ENCODE results near the gene CCT5. TPM values are rescaled to one million over a fixed set of nuclear protein-coding genes. Genes with fewer than 3 reads are reported as not detected.

Gene CCT5
- total RNA-seq (2014; rRNA removed; shearing (Covaris generic)), result 397 and 405 TPM in 2 replicates

DNA sequence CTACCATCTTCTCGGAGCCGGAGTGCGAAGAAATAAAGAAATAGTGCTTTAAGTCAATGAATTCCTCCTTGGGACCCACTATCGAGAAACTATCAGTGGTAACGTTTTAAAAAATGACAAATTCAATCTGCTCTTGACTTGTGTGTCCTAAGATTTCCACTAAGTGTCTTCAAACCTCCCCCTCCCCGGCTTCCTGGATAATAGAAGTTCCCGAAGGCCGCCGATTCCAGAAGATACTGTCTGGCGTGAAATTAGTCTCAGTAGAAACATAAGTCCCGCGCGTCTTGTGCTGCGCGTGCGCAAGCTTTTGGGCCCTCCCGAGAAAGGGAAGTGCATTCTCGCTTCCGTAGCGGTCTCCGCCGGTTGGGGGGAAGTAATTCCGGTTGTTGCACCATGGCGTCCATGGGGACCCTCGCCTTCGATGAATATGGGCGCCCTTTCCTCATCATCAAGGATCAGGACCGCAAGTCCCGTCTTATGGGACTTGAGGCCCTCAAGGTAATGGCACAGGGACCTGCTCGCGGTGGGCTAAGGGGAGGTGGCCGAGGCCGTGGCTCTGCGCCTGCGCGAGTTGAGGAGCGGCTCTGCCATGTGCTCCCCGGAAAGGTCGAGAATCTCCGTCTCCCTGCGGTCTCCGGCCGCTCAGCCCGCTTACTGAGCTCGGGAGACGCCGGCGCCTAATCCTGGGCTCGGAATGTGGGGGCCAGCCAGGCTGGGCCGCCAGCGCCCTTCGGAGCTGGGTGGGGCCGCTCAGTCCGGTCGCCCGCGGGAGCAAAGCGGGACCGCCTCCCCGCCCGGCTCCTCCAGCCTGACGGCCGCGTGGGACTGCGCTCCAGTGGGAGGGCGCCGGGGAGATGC, at the start of gene CCT5:
CCT5 (plus strand) TSS at position 333 of the 858 bp plus-strand sequence; CDS start at position 394, 61 bp downstream.
- no peaks in the 10 kb centered on the region for H3K27me3 ChIP-seq
- peak; percentile 86 to 94 for DNase-seq
- H3K36me3 ChIP-seq, result peaks cover 8% of the 10 kb centered on the region
- peak within 1 kb of the TSS; percentile 100 for H3K27ac ChIP-seq
- peak within 1 kb of the TSS; percentile 99 for H3K4me3 ChIP-seq
- no peaks in the 10 kb centered on the region for H3K4me1 ChIP-seq
- H3K9me3 ChIP-seq (replicated peaks), result no peaks in the 10 kb centered on the region

DNA sequence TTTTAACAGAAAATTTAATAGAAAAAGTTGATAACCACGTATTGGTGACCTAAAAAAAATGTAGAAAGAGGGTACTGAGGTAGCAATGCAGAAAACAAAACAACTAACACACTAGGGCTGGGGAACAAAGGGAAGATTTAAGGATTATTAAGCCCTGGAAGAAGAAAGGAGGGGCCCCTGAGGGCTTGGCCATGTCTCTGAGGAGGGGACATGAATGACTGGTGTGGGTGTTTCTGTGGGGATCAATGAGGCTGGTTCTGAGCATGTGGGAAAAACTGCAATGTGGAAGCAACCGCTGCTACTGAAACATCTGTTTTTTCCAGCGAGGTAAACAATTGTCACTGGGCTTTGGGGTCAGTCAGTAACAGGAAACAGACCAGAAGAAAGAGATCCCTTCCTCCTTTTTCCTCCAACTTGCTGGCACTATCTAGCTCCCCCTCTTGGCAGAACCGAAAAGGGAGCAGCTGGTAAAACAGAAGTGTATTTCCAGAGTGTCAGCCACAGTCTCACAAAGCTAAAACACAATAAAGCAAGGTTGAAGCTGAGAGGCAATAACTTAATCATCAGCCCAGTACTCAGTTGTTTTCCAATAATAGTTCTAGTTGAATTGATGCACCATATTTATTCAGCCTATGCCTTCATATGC, 48.7 kb upstream of the CCT5 start:
- peak in 1 of 2 experiments; percentile 20 for DNase-seq

DNA sequence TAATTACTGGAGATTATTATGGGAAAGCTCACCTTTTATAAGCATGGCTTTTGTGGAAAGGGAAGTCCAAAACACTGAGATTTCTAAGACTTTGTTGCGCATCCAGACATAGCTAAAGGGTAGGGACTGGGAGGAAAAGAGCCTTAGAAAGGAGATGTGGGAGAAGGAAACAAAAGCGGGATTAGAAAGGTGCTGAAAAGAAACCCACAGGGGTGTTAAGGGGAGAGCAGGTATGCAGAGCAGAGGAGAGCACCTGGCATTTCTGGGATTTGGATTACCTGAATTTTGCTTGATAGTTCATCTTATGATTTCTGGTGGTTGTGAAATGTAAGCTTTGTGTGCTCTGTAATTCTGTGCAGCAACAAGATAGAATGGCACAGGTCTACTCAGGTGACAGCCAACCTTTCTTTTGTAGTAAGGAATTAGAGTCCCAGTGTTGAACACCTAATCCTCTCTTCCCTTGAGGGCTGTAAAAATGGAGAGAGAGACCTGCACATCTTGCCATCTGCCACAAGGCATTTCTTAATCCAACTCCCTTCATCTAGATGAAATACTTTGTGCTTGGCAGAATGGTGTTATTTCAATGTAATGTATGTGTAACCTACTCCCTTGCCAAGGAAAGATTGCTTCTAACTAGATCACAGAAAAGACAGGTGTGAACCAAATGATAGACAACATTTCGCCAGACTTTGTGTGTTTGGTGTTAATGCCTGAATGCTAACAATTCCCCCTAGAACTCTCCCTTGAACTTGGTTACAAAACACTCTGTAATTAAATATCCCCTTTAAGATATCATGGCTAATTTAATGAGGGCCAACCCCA, 47.8 kb upstream of the CCT5 start:
- Histone ChIP-seq H3K36me3 (no peaks in the 10 kb centered on the region), H3K27ac (no peak overlapping the region), H3K4me3 (no peak overlapping the region), H3K4me1 (no peaks in the 10 kb centered on the region), H3K9me3 (replicated peaks) (no peaks in the 10 kb centered on the region), H3K27me3 (no peaks in the 10 kb centered on the region)
- no peak for DNase-seq

More for the DNA sequence above, 48.7 kb upstream of the CCT5 start:
- Histone ChIP-seq H3K36me3 (no peaks in the 10 kb centered on the region), H3K4me1 (no peaks in the 10 kb centered on the region), H3K27ac (no peak overlapping the region), H3K9me3 (replicated peaks) (no peaks in the 10 kb centered on the region), H3K4me3 (no peak overlapping the region), H3K27me3 (no peaks in the 10 kb centered on the region)

DNA sequence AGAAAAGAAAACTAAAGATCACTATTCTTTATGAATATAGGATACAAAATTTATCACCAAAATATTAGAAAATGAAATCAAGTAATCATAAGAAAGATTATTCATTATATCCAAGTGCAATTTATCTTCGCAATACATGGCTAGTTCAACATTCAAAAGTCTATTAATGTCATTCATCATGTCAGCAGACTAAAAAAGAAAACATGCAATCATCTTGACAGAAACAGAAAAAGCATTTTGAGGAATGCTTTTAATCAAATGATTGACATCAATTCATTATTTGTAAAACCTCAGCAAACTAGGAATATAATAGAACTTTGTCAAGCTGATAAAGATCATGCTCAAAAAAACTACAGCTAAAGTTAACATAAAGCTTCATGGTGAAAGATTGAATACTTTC, 41.1 kb upstream of the CCT5 start:
- Histone ChIP-seq H3K36me3 (no peaks in the 10 kb centered on the region), H3K4me3 (no peak overlapping the region), H3K9me3 (replicated peaks) (no peaks in the 10 kb centered on the region), H3K4me1 (no peaks in the 10 kb centered on the region), H3K27ac (no peak overlapping the region), H3K27me3 (no peaks in the 10 kb centered on the region)
- no peak for DNase-seq

DNA sequence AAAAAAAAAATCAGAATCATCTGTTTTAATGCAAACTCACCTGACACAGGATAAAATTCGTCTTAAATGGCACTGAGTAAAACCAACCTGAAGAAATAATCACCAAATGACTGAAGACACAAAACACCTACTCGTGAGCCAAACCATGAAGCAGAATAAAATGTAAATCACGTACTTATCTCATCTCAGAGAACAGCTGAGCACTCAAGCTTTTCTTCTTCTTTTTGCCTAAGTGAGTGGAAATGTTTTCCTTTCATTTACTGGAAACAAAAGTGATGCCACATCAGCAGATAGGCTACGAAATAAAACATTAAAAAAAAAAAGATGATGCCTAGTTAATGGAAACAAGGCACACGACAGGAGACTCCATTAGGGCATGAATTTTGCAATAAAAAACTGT, 36.8 kb upstream of the CCT5 start:
- H3K4me3 ChIP-seq, result no peak overlapping the region
- no peaks in the 10 kb centered on the region for H3K9me3 ChIP-seq (replicated peaks)
- no peak overlapping the region for H3K27ac ChIP-seq
- no peak for DNase-seq
- no peaks in the 10 kb centered on the region for H3K36me3 ChIP-seq
- no peaks in the 10 kb centered on the region for H3K27me3 ChIP-seq
- no peaks in the 10 kb centered on the region for H3K4me1 ChIP-seq

DNA sequence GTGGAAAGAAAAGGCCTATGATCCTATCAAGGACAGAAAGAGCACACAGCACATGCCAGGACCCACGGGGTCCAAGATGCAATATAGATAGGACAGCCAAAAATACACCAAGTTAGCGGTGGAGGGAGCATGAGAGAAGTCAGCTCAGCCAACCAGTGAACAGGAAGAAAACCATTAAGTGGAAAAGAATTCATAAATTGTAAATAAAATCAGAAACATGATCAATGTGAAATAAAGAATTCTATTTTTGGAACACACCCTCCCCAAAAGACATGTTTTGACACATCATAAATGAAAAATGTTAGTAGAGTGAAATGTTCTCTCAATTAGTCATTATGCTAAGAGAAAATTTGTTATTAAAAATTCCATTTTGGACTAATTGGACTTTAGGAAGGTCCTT, 36.0 kb upstream of the CCT5 start:
- H3K27ac ChIP-seq, result no peak overlapping the region
- no peaks in the 10 kb centered on the region for H3K27me3 ChIP-seq
- no peak overlapping the region for H3K4me3 ChIP-seq
- H3K4me1 ChIP-seq, result no peaks in the 10 kb centered on the region
- H3K9me3 ChIP-seq (replicated peaks), result no peaks in the 10 kb centered on the region
- H3K36me3 ChIP-seq, result no peaks in the 10 kb centered on the region
- no peak for DNase-seq

DNA sequence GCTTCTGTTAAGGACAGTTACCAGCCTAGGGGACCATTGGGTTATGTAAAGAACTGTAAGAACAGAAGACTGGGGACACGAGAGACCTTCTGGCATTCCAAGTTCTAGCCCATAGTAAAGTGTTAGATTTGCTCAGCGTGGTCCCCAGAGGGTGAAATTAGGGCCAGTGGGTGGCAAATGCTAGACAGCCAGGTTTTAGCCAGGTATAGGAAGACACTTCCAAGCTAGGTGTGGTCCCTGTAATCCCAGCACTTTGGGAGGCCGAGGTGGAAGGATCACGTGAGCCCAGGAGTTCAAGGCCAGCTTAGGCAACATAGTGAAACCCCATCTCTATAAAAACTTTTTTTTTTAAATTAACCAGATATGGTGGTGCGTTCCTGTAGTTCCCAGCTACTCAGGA, 34.7 kb upstream of the CCT5 start:
- Histone ChIP-seq H3K27ac (no peak overlapping the region), H3K27me3 (no peaks in the 10 kb centered on the region), H3K9me3 (replicated peaks) (no peaks in the 10 kb centered on the region), H3K4me1 (no peaks in the 10 kb centered on the region), H3K4me3 (no peak overlapping the region), H3K36me3 (no peaks in the 10 kb centered on the region)
- no peak for DNase-seq

DNA sequence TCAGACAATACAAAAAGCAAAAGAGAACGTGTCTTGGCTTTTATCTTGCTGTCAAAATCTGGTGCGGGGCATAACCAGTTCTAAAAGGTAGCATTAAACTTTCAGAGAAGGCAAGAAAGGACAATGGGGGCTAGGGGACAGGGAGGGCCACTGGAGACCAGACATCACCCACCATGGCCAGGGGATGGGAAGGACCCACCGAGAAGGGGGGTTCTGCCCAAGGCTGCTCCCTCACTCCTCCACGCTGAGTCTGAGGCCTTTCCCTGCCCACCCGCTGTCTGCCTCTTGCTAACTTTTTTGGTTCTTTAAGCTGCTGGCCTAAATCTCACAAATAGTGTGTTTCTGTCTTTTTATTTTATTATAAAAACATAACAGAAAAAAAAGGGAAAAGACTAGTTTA, 34.0 kb upstream of the CCT5 start:
- no peak for DNase-seq
- Histone ChIP-seq H3K9me3 (replicated peaks) (no peaks in the 10 kb centered on the region), H3K27me3 (no peaks in the 10 kb centered on the region), H3K27ac (no peak overlapping the region), H3K4me3 (no peak overlapping the region), H3K4me1 (no peaks in the 10 kb centered on the region), H3K36me3 (no peaks in the 10 kb centered on the region)

DNA sequence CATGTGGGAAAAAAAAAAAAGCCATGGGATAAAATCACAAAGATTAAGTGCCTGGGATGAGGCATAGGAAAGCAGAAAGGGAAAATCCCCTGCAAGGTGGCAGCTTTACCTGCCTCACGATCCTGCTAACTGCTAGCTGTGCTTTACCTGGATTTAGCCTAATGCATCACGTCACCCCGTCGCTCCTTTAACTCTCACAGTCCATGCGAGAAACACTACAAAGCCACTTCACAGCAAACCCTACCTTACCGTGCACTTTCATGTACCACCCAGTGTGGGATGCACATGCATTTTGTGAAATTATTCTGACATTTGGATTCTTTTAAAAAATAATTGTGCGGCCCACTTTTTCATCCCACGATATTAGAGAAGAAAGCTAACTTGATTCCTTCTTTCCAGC, 31.4 kb upstream of the CCT5 start:
- no peak overlapping the region for H3K27ac ChIP-seq
- H3K27me3 ChIP-seq, result no peaks in the 10 kb centered on the region
- no peak for DNase-seq
- no peak overlapping the region for H3K4me3 ChIP-seq
- H3K4me1 ChIP-seq, result no peaks in the 10 kb centered on the region
- H3K9me3 ChIP-seq (replicated peaks), result no peaks in the 10 kb centered on the region
- H3K36me3 ChIP-seq, result no peaks in the 10 kb centered on the region

DNA sequence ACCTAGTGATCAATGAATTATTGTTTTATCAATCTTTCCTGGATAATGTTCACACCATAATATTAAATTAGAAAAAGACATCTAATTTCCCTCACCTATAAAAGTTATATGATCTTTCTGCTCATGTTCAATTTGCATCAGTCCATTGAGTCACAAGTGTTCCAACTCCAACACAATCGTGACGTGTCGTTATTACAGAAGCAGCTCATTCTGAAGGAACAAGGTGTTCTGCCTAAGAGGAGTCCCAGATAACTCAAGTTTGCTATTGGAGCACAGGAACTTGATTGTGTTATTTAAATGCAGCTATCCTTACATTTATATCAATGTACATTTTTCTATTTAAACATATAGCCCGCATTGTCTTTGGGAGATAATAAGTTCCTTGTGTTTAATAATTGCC, 31.0 kb upstream of the CCT5 start:
- no peaks in the 10 kb centered on the region for H3K9me3 ChIP-seq (replicated peaks)
- DNase-seq, result no peak
- no peaks in the 10 kb centered on the region for H3K4me1 ChIP-seq
- H3K36me3 ChIP-seq, result no peaks in the 10 kb centered on the region
- no peaks in the 10 kb centered on the region for H3K27me3 ChIP-seq
- no peak overlapping the region for H3K27ac ChIP-seq
- H3K4me3 ChIP-seq, result no peak overlapping the region

DNA sequence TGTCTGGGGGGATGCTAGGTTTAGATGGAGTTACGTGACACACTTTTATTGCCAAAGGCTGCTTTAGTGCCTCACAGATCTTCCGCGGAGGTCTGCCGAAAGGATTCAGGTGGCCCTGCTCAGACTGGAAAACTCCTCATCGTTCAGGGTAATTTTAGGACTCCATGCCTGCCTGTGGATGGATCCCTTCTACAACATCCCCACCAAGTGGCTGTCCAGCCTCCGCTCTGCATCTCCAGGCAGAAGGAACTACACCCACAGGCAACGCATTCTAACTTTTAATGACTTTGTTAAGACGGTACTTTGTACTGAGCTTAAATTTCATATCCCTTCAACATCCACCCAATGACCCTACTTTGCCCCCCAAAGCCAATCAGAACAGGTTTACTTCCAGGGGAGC, 29.8 kb upstream of the CCT5 start:
- DNase-seq, result no peak

DNA sequence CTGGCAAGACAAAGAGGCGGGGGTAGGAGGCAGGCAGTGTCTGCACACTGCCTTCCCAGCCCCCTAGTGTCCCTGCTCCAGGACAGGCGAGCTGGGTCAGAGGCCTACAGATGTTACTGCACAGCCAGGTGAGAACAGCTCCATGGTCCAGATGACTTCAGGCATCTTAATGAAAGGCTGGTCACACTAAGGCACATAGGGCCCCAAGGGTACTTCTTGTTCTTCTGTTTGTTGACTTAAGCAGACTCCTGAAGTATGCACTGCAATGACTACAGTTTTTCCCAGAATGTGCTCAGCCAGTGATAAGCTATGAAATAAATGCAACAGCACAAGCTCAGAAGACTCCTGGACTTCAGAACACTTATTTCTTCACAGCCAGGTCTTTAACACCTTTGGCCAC, 27.8 kb upstream of the CCT5 start:
- Histone ChIP-seq H3K9me3 (replicated peaks) (no peaks in the 10 kb centered on the region), H3K4me1 (no peaks in the 10 kb centered on the region), H3K27me3 (no peaks in the 10 kb centered on the region), H3K36me3 (no peaks in the 10 kb centered on the region), H3K27ac (no peak overlapping the region), H3K4me3 (no peak overlapping the region)
- DNase-seq, result no peak

More for the DNA sequence above, 29.8 kb upstream of the CCT5 start:
- Histone ChIP-seq H3K27ac (no peak overlapping the region), H3K36me3 (no peaks in the 10 kb centered on the region), H3K4me1 (no peaks in the 10 kb centered on the region), H3K9me3 (replicated peaks) (no peaks in the 10 kb centered on the region), H3K27me3 (no peaks in the 10 kb centered on the region), H3K4me3 (no peak overlapping the region)

DNA sequence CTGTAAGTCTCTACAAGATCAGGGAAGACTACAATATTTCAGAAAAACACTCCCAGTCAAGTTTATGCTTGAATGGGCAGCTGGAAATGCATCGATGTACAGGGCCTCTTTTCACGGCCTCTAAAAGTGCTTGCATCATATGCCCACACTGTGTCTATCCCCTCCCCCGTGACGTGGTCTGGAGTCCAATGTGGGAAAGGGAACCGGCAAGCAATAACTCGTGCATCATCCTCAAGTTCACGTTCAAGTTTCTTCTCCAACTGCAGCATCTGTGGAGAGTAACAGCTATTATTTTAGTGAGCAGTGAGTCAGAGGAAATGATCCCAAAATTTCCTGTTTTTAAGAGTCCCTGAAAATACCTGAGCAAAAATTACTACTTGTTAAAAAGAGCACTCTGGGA, 22.7 kb upstream of the CCT5 start:
- Histone ChIP-seq H3K4me3 (no peak overlapping the region), H3K27ac (no peak overlapping the region), H3K9me3 (replicated peaks) (no peaks in the 10 kb centered on the region), H3K27me3 (no peaks in the 10 kb centered on the region), H3K4me1 (no peaks in the 10 kb centered on the region), H3K36me3 (no peaks in the 10 kb centered on the region)
- DNase-seq, result no peak

DNA sequence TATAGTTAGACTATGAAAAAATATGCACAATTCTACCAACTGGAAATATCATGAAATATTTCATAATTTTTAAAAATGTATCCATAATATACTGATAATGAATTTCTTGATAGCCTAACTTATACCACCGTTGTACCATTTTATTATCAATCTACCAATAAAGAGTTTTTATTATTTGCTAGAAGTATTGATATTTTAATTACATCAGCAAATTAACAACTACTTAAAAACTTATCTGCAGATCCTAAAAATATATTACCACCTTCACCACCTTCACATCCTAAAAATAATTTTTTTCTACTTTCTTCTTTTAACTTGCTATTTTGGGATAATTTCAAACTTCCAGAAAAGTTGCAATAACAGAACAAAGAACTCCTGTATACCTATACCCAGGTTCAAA, 21.8 kb upstream of the CCT5 start:
- Histone ChIP-seq H3K36me3 (no peaks in the 10 kb centered on the region), H3K4me3 (no peak overlapping the region), H3K27ac (no peak overlapping the region), H3K4me1 (no peaks in the 10 kb centered on the region), H3K27me3 (no peaks in the 10 kb centered on the region), H3K9me3 (replicated peaks) (no peaks in the 10 kb centered on the region)
- DNase-seq, result no peak

Data from SJCRH30 (cell line).